Endothelial cell of hepatic sinusoid (primary cell): ENCODE results near the gene BRD2.

Source experiments
- in situ Hi-C: cut with HindIII; loops from 2 replicates; pipeline ENCODE4 v1.10.0; 2017; ENCODE audit warnings: low sequenced_read_pairs

BRD2 gene

DNA sequence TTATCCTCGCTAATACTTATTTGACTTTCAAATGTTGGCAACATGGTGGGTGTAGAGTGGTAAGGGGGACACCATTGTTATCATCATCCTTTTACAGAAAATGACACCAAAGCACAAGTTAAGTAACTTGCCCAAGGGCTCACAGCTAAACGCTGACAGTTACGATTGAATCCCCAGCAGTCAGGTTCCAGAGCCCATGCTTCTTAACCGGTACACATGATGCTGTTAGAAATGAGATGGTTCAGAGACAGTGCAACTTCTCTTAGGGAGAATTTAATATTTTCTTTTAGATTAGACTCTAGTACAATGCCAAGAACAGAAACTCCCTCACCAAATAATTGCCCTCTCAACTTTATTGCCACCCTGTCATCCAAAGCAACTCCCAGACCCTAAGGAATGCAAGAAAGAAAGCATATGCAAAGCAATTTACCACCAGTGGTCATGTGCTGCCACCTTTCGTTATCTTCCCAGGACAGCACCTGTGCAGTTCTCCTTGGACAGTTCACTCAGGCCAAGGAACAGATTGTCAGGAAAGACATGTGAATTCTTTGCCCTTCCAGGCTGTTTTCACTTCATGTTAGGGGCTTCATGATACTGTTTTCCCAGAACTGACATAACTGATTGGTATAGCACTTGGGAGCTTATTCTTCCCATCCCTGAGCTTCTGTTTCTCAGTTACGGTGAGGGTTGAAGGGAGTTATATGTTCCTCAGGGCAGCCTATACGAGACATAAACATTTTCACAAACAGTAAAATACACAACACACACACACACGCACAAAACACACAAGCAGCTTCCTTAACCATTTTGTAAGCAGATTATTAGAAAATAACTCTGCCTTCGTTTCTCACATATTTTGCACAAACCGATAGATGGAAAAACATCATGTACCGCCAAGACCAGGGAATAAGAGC, 20.6 kb upstream of the BRD2 start:
- in situ Hi-C loops = loop anchor here (5.0 kb wide), 1 partner anchor 41 kb away; no protein-coding TSS in a partner anchor

DNA sequence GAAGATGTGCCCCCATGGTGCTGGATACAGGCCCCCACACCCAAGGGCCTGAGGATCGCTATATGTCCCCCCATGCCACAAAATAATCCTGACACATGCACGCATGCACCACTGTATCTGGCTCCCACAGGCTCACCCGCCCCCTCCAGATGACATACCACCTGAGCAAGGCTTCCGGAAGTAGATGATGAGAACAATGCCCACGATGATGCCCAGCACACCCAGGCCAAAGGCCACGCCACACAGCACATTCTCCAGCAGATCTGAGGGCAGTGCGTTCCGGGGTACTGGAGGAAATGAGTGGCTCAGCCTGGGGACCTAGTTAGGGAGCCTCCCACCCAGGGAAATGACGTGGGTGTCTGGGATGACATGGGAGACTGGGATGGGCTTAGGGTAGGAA, 19.3 kb upstream of the BRD2 start:
- in situ Hi-C loops = loop anchor here (5.0 kb wide), 1 partner anchor 42 kb away; no protein-coding TSS in a partner anchor

DNA sequence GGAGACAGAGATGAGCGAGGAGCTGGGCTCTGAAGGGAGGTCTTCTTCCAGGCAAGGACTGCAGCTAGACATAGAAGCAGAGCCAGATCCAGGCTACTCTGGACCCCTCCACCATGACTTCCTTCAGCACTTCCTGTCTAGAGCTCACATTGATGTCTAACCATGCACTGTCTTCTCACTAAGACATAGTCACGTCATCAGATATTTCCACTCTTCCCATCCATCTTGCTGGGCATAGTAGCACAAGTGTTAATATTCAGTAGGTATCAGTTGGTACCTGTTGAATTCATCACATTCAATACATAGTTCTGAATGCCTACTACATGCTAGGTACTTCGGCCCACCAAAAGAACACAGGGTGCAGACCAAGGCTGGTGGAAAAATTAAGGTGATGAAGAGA, 18.4 kb upstream of the BRD2 start:
- in situ Hi-C loops = no loop called here

DNA sequence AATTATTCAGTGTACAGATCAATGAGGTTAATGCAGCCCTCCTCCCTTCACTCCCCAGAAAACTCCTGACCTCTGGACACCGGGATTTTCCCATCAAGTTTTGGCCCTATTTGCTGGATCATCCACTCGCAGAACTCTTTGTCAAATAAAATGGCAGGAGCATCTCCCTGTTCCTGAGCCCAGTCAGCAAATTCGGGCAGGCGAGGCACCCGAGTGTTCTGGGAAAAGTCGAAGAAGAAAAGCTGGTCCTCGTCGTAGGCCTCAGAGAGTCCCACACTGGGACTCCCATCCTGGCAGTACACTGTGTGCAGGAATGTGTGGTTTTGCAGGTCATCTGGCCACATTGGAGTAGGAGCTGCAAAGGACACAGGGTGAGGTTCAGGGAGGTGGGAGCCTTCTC, 17.9 kb upstream of the BRD2 start:
- in situ Hi-C loops = no loop called here

DNA sequence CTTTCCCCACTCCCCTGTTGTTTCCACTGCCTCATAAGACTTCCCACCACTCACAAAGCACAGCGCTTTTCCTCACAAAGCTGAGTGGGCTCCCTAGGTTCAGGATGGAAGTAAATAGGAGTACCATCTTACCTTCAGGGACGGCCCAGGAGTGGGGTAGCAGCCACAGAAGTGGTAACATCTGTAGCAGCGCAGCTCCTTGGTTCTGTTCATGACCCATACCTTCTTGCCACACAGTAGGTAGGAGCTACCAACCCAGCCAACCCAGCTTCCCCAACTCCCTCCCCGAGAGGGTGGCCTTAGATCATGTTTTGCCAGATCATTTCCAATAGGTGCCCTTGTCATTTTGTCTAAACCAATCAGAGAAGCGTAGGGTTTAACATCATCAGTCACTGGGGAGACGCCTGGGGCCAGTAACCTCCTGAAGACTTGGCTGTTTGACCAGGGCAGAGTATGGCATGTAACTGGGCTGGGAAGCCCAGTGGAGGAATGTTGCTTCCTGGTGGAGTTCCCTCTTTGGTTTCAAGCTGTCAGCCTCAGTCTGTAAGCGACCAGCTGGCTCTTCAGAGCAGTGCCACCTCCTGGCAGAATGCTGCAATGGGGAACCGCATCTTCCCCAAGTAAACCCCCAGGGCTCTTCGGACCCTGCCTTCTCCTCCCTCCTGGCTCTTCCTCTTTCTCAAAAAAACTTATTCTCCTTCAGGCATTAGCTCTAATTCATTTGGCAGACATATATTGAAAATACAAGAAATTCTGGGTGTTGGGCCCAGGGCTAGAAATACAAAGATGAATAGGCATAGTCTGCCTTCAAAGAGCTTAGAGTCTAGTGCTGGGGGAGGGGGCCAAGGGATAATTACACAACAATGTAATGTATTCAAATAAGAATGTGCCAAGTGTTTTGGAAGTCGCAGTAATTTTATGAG, 15.3 kb upstream of the BRD2 start, which contains the start of gene HLA-DMA:
TSS of gene HLA-DMA (minus strand) at position 281 of the 923 bp plus-strand sequence. CDS start at position 220, 61 bp downstream.
- in situ Hi-C loops = no loop called here

DNA sequence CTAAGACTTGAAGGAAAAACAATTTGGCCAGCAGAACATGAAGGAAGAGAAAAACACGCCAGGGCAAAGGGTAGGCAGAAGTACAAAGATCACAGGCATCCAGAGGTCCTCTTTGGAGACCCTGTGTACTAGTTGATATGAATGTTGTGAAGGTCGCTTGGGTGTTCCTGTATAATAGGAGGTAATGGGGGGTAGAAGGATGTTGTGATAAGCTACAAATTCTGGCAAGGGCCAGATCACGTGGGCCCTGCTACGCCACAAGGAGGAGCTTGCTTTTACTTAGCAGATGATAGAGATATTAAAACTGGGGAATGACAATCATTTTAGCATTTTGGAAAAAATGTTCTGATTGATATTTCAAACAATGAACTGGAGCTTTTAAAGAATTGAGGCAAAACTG, 14.6 kb upstream of the BRD2 start:
- in situ Hi-C loops = no loop called here

DNA sequence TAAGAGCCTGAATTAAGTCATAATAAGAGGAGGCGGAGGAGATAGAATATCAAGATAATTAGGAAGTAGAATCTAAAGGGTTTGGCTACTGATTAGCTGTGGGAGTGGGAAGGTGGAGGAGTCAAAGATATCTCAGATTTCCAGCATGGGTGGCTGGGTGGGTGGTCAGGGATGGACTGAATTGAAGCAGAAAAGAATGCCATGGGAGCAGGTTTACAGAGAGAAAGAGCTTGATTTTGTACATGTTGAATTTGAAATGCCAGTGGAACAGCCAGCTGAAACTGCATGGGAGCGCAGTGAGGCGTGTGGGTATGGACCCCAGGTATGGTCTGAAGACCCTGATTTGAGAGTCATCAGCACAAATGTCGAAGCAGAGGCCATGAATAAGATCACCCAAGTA, 14.1 kb upstream of the BRD2 start:
- in situ Hi-C loops = no loop called here

DNA sequence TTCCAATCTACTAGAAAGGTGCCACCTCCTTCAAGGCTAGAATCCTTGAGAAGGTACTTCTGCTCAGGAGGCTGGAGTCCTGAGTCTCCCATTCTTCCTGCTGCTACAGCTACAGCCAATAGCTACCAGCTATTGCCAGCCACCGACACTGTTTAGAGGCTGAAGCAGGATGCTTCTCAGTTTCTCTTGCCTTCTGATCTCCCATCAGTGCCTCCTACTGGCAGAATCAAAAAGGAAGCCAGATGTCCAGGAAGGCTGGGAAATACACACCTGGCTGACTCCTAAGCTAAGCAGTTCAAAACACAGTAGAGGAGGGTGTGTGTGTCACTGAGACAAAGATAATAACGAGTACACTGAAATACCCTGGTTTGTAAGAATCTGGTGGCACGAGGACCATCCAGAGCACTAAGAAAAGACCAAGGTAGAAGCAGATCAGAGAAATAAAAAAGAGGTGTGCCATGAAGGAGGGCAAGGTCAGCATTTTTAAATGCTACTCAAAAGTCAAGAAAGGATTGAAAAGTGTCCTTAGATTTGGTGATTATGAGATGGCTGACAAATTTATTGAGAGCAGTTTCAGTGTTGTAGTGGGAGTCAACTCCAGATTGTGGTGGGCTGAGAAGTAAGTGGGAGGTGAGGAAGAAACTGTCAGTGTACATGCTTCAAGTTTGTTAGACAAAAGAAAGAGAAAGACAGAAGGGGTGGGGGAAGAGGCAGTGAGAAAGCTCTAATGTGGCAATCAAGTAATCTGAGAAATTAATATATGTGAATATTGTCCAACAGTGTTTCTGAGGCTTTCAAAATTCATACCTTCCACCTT, 13.2 kb upstream of the BRD2 start:
- in situ Hi-C loops = no loop called here

DNA sequence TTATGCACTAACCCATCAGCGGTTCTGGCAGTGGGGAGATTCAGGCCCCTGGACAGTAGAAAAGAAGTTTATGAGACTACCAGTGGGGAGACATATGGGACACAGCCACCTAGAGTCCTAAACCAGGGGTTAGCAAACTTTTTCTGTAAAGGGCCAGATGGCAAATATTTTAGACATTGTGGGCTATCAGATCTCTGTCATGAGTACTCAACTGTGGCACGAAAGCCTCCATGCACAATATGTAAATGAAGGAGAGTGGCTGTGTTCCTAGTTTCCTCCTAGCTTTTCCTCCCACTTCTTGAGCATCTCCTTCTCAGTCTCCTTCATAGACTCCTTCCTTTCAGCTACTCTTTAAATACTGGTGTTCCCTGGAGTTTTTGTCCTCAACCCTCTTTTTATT, 12.2 kb upstream of the BRD2 start:
- in situ Hi-C loops = no loop called here

DNA sequence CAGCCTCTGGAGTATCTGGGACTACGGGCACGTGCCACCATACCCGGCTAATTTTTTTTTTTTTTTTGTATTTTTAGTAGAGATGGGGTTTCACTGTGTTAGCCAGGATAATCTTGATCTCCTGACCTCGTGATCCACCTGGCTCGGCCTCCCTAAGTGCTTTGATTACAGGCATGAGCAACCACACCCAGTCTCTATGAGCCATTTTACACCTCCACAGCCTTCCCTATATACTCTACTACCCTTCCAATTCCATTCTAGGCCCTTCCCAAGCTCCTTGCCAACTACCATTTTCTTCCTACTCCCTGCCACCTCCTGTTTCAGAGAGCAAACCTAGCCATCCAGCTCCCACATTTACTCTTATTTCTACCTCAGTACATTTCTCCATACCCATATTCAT, 7.8 kb upstream of the BRD2 start:
- in situ Hi-C loops = no loop called here

DNA sequence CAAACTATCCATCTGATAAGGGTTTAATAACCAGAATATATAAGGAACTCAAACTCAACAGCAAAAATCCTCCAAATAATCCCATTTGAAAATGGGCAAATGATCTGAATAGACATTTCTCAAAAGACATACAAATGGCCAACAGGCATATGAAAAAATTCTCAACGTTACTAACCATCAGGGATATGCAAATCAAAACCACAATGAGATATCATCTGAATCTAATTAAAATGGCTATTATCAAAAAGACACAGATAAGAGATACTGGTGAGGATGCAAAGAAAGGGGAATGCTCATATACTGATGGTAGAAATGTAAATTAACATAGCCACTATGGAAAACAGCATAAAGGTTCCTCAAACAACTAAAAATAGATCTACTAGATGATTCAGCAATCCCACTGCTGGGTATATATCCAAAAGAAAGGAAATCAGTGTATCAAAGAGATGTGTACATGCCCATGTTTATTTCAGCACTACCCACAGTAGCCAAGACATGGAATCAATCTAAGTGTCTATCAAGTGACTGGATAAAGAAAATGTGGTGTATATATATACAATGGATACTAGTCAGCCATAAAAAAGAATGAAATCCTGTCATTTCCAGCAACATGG, 6.1 kb upstream of the BRD2 start:
- in situ Hi-C loops = no loop called here

DNA sequence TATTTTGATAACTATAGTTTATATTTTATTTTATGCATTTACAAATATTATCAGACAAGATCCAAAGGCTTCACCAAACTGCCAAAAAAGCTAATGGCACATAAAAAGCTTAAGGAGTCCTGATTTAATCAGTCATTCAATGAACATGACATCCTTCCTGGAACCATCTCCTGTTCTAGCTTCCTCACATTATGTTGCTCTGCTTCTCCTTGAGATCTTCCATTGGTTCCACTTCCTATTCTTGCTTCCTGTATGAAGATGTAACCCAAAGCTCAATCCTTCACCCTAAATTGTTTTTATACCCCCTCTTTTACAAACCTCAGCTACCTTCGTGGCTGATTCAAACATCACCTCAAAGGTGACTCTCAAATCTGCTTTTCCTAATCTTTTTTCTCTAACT, 4.5 kb upstream of the BRD2 start:
- in situ Hi-C loops = no loop called here

DNA sequence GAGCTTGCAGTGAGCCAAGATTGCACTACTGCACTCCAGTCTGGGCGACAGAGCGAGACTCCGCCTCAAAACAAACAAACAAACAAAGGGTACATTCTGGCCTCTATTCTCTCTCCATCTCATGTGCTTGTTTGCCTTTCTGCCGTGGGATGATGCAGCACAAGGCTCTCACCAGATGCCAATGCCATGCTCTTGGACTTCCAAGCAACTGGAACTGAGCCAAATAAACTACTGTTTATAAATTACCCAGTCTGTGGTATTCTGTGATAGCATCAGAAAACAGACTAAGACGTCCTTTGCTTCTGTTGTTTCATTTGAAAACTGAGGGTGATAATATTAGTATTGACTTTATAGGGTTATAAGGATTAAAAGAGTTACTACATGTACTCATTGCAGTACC, 3.6 kb upstream of the BRD2 start:
- in situ Hi-C loops = loop anchor here (5.0 kb wide), 1 partner anchor 122 kb away; the partner anchor contains the start of gene PSMB8

DNA sequence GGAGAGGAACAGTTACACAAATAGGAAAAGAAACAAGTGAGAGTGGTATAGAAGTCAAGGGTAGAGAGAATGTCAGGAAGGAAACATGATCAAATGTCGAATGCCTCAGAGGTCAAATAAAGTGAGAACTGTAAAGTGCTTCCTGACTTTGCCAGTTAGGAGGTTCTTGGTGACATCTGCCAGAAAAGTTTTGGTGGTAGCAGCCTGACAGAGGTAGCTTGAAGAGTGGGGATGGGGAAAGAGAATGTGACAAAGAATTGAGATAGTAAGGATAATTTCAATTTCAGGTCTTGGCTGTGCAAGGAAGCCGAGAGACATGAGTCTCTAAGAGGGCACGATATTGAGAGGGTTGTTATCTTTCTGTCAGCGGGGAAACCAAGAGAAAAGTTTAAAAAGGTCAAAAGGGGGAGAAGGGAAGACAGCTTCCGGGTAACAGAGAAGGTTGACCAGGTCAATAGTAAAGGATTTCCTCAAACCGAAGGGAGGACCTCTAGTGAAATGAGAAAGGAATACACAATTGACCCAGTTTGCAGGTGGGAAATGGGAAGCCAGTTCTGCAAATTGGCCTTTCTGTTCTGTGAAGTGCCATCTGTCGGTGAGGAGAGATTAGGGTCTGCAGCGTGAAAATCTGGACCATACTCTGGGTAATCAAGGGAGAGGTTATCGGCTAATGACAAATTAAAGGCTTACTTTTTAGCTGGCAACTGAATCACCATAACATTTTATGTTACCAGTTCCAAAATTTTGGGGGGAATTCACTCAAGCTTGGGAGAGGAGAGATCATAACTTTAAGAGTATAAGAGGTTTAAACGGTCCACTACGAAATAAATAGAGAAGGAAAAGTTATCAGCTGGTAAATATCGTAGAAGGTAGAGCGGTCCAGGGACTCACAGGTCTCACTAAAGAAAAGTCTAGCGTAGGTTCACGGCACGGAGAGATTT, 973 bp upstream of the BRD2 start:
- in situ Hi-C loops = loop anchor here (5.0 kb wide), 1 partner anchor 125 kb away; the partner anchor contains the start of gene PSMB8

DNA sequence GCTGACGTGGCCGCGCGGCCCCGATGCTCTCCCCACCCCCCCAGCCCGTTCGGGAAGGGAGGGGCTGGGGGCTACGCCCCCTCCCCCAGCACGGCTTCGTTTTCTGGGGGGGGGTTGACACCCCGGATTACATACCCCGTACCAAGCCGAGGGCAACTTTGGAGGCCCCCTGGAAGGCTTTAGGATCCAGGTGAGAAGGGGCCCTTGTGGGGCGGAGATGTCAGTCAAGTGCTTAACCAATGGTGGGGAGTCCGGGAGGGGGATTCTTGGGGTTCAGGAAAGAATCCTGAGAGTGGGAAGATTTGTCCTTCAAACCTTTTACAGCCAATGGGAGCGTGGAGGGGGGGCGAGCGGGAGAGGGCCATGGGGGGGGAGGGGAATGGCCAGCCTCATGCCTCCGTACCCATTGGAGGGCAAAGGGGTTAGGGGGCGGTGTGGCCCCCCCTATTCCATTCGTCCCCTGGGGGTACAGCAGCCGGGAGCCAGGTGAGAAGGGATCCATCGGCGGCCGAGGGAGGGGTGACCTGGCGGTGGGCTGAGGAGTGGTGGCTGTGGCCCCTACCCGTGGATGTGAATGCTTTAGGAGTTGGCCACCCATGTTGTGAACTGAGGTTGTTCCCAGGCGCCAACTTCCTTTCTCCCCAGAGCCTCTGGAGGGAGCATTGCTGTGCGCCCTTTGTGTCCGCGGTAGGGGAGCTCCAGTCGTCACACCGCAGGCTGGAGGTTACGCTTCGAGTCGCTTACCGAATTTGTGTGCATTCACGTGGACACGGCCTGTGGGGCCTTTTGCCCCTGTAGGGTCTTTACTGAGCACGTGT, 682 bp downstream of the BRD2 start:
- in situ Hi-C loops = loop anchor here (5.0 kb wide), 1 partner anchor 127 kb away; the partner anchor contains the start of gene PSMB8

DNA sequence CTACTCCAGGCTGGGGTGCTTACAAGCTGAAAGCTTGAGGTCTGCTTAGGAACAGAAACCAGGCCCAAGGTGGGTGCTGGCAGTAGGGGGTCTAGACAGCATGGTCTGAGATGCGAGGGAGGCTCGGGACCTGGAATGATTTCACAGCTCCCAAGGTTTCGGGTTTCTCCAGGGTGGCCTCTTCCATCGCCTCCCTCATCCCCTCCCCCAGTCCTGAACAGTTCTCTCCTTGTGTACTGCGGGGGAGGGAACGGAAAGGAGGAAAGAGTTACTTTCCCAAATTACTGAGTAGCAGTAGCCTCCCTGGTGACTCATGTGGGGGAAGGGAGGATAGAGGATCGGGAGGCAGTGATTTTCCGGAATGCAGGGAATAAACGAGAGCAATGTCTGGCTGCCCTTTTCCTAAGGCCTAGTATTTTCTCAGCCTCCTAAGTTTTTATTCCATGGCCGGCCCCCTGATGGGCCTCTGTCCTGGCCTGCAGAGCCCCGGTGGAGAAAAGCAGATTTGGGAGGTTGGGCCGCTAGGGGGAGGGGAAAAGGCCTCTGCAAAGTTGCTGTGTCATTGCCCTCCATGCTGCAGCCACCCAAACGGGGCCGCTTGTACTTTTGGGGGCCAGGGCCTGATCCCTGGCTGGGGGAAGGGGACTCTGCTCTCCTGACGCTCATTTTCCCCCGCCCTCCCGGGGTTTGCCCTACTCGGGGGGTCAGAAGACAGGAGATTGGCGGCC, 1.5 kb downstream of the BRD2 start:
- in situ Hi-C loops = loop anchor here (5.0 to 10.0 kb wide), 2 partner anchors 65 to 128 kb away; partner anchors contain the start of gene PSMB8
